Measurements from ENCODE around the gene OTOA.
A peak's percentile ranks its signal among the peaks of the same experiment; 100 is the strongest.
"Not testable (repeated sequence)": the region's sequence is repeated elsewhere in the genome, so short reads cannot be mapped to it uniquely, and the experiment has no call there.

Gene OTOA

GRCh38 chr16:21683184-21683583 lies 19.4 kb downstream of the OTOA start:
- DNase-seq: no peak

GRCh38 chr16:21684199-21684598 lies 20.4 kb downstream of the OTOA start:
- no peak for DNase-seq

- no peak for DNase-seq
Observed at GRCh38 chr16:21685034-21685455, 21.3 kb downstream of the OTOA start.

- no peak for DNase-seq
Observed at GRCh38 chr16:21689107-21689506, 25.3 kb downstream of the OTOA start.

- not testable (repeated sequence) for DNase-seq
Observed at GRCh38 chr16:21690967-21691366, 27.2 kb downstream of the OTOA start.

GRCh38 chr16:21694609-21695008 lies 30.8 kb downstream of the OTOA start:
- DNase-seq: no peak

- DNase-seq: no peak
Observed at GRCh38 chr16:21697032-21697431, 33.3 kb downstream of the OTOA start.

GRCh38 chr16:21698169-21699032 lies 34.6 kb downstream of the OTOA start:
- DNase-seq: no peak

GRCh38 chr16:21701271-21701670 lies 37.5 kb downstream of the OTOA start:
- DNase-seq: no peak

GRCh38 chr16:21702276-21702675 lies 38.5 kb downstream of the OTOA start:
- DNase-seq: no peak

- DNase-seq: no peak
Observed at GRCh38 chr16:21703156-21703555, 39.4 kb downstream of the OTOA start.

- DNase-seq: no peak
Observed at GRCh38 chr16:21703589-21704174, 39.9 kb downstream of the OTOA start.

- no peak for DNase-seq
Observed at GRCh38 chr16:21704266-21704665, 40.5 kb downstream of the OTOA start.

- DNase-seq: no peak
Observed at GRCh38 chr16:21704733-21705132, 41.0 kb downstream of the OTOA start.

- DNase-seq: peak; percentile 60
Observed at GRCh38 chr16:21708533-21709115, 44.9 kb downstream of the OTOA start.

- DNase-seq: no peak
Observed at GRCh38 chr16:21710938-21711337, 47.2 kb downstream of the OTOA start.

GRCh38 chr16:21713549-21714368 lies 50.0 kb downstream of the OTOA start:
- no peak for DNase-seq

- DNase-seq: not testable (repeated sequence)
Observed at GRCh38 chr16:21714369-21714618, 50.5 kb downstream of the OTOA start.

- DNase-seq: no peak
Observed at GRCh38 chr16:21717608-21718007, 53.8 kb downstream of the OTOA start.

- DNase-seq: no peak
Observed at GRCh38 chr16:21719283-21719682, 55.5 kb downstream of the OTOA start.

- DNase-seq: no peak
Observed at GRCh38 chr16:21720533-21720932, 56.8 kb downstream of the OTOA start.

GRCh38 chr16:21722771-21723455 lies 59.1 kb downstream of the OTOA start:
- no peak for DNase-seq

- no peak for DNase-seq
Observed at GRCh38 chr16:21723532-21723931, 59.8 kb downstream of the OTOA start.
